Measurements from ENCODE around the gene SLIT1. TPM values are rescaled to one million over a fixed set of nuclear protein-coding genes. Genes with fewer than 3 reads are reported as not detected.

SLIT1 gene
- total RNA-seq, 4 donors from 2014 or later, result not detected

DNA sequence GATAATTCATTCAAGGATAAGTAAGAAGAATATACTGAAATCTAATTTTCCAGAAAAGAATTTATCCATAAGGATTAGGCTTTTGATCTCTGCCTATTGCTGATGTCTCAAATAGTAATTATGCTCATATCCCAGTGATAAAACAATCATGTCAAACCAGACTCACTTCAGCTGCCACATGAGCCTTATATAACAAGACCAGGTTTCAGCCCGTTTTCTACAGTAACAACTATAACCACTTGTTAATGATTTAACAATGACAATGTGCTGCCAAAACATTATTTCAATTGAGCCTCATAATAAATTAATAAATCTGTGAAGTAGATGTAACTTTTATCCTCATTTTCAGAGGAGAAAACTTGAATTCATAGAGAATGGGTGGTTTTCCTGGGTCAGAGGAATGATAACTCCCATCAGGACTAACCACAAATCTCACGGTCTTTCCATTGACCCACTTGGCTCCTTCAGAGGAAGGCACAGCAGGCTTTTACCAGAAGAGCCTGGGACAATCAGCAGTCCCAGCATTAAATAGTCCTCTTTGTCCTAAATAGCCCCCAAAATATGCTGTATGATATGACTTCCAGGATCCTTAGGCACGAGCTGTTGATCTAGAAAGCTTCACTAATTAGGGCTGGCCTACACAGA is 42.5 kb upstream of the SLIT1 start:
- 75 to 83% methylated on average over 3 of the region's 3 CpGs for WGBS, 2 donors
- no peak for DNase-seq (ENCODE audit: low spot score in 2 of 2)
- no peak overlapping the region for H3K4me3 ChIP-seq (ENCODE audit: low read depth, poor library complexity, severe bottlenecking)
- intact Hi-C loops (cut with DNase I; ENCODE audit: low total_unique reads), result no loop called here
- TF ChIP-seq, protein P1, sequence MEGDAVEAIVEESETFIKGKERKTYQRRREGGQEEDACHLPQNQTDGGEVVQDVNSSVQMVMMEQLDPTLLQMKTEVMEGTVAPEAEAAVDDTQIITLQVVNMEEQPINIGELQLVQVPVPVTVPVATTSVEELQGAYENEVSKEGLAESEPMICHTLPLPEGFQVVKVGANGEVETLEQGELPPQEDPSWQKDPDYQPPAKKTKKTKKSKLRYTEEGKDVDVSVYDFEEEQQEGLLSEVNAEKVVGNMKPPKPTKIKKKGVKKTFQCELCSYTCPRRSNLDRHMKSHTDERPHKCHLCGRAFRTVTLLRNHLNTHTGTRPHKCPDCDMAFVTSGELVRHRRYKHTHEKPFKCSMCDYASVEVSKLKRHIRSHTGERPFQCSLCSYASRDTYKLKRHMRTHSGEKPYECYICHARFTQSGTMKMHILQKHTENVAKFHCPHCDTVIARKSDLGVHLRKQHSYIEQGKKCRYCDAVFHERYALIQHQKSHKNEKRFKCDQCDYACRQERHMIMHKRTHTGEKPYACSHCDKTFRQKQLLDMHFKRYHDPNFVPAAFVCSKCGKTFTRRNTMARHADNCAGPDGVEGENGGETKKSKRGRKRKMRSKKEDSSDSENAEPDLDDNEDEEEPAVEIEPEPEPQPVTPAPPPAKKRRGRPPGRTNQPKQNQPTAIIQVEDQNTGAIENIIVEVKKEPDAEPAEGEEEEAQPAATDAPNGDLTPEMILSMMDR (IDR thresholded peaks at IDR 0.05), result no peak
- no peak for TF ChIP-seq POLR2A (IDR thresholded peaks at IDR 0.05)

DNA sequence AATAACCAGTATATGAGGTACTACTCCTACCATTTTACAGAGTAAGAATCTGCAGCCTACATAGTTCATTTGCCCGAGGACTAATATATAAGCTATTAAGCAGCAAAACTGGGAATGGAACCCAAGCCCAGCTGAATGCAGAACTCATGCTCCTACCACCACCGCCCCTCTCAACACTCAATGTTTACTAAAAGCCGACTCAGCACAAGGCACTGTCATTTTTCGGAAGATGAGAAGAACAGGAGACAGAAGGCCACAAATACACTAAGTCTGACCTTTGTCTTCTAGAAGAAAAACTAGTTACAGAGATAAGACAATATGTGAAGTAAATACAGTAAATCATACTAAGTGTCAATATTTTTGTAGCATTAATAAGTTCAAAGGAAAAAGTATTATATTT is 40.6 kb upstream of the SLIT1 start:
- no peak overlapping the region for H3K4me3 ChIP-seq (ENCODE audit: low read depth, poor library complexity, severe bottlenecking)
- intact Hi-C loops (cut with DNase I; ENCODE audit: low total_unique reads), result no loop called here
- WGBS, 2 donors, result 93 to 95% methylated on average over 4 of the region's 4 CpGs
- no peak for TF ChIP-seq POLR2A (IDR thresholded peaks at IDR 0.05)
- TF ChIP-seq, protein P1 (IDR thresholded peaks at IDR 0.05), result no peak
- no peak for DNase-seq (ENCODE audit: low spot score in 2 of 2)

DNA sequence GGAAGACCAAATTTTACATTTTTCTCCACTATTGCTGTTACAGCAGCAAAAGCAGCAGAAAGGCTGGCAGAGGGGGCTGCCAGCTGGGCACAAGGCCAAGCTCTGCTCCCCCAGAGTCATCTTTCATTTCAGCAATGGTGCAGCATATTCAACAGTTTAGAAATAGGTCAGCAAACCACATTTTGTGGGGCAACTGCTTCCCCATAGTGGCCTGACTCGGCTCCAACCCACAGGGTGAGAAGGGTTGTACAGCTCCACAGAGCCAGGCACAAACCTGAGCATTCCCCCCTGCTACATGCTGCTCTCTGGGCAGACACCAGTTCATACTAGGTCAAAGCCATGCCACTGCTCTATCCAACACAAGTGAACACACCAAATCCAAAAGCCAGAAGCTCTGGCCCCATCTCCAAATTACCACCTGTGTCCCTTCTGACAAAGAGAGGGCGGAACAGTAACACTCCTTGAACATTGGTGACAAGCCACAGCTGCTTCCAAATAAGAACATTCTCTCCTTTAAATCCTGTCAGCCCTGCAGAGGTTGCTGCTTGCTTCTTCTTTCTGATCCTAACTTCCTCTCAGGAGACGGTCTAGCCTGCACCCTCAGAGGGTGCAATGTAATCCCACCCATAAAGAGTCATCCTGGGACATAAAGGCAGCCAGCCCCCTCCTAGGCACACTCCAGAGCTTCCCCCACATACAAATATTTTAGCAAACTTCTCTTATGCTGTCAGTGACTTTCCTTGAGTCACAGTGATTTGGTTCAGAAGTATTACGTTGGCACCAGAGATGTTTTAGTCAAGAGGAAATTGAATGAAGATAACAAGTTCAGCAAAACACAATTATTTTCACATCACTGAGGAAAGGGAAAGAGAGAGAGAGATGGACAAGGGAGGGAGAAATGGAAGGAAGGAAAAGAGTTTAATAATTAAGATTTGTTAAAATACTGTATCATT is 39.0 kb upstream of the SLIT1 start:
- intact Hi-C loops (cut with DNase I; ENCODE audit: low total_unique reads), result no loop called here
- no peak for DNase-seq (ENCODE audit: low spot score in 2 of 2)
- 83 to 87% methylated on average over 4 of the region's 4 CpGs for WGBS, 2 donors
- no peak overlapping the region for H3K4me3 ChIP-seq (ENCODE audit: low read depth, poor library complexity, severe bottlenecking)
- TF ChIP-seq, protein P1 (IDR thresholded peaks at IDR 0.05), result no peak
- no peak for TF ChIP-seq POLR2A (IDR thresholded peaks at IDR 0.05)

DNA sequence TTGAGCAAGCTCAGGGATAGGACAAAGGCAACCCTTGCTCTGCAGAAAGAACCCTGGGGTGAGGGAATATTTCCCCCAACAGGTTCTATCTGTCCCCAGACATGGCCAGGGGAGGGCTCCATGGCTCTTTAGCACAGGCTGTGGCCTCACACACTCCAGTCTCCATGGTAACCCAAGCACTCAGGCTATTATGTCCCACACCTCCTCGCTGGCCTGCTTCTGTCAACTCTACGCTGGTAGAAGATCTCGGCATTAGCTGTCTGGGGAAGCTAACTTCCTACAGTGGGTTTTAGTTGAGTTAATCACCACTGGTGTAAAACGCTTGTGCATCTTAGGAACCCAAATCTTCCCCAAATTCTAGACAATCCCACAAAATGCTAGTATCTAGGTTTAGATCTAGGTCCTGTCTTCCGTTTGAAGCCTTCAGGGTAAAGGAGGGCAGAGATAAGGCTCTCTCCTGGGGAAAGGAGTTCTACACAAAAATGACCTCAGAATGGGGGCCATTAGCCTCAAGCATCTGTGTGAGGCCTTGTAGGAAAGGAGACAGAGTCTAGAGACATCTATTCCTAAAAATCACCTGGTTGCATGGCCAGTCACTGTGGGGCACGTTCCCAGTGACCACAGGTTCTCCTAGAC is 36.7 kb upstream of the SLIT1 start:
- no peak overlapping the region for H3K4me3 ChIP-seq (ENCODE audit: low read depth, poor library complexity, severe bottlenecking)
- no peak for DNase-seq (ENCODE audit: low spot score in 2 of 2)
- intact Hi-C loops (cut with DNase I; ENCODE audit: low total_unique reads), result no loop called here
- WGBS, 2 donors, result 95% methylated on average over 6 of the region's 6 CpGs
- no peak for TF ChIP-seq POLR2A (IDR thresholded peaks at IDR 0.05)
- TF ChIP-seq, protein P1 (IDR thresholded peaks at IDR 0.05), result no peak

DNA sequence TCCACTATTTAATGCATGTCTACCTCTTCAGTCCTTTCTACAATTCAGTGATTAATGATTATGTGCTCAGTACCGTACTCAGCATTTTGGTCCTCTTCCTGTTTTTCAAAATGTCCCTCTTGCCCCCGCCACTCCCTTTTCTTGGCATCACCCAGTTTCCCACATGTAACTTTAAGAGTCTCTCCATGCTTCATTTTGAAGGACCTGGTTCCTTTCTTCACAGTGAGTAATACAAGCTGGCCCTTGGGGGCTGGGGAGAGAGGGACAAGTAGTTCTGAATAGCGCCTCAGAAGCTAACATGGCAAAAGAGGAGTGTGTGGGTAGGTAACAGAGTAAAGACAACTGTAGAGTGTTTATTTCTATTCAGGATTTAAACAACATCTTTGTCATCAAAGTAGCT is 34.6 kb upstream of the SLIT1 start:
- WGBS, 2 donors, result 93 to 97% methylated on average over 3 of the region's 3 CpGs
- intact Hi-C loops (cut with DNase I; ENCODE audit: low total_unique reads), result no loop called here
- no peak for DNase-seq (ENCODE audit: low spot score in 2 of 2)
- H3K4me3 ChIP-seq (ENCODE audit: low read depth, poor library complexity, severe bottlenecking), result no peak overlapping the region
- TF ChIP-seq, protein P1 (IDR thresholded peaks at IDR 0.05), result no peak
- TF ChIP-seq POLR2A (IDR thresholded peaks at IDR 0.05), result no peak

Measured in lower leg skin (tissue), 4 donors.